ENCODE measurements around the gene VPS18. TPM values are rescaled to one million over a fixed set of nuclear protein-coding genes. Genes with fewer than 3 reads are reported as not detected.

VPS18 gene
- total and polyA plus RNA-seq, 2 donors (not counting 3 experiments of a cell fraction or from before 2014, with no cell fraction given), result 29.3 to 32.8 TPM

DNA sequence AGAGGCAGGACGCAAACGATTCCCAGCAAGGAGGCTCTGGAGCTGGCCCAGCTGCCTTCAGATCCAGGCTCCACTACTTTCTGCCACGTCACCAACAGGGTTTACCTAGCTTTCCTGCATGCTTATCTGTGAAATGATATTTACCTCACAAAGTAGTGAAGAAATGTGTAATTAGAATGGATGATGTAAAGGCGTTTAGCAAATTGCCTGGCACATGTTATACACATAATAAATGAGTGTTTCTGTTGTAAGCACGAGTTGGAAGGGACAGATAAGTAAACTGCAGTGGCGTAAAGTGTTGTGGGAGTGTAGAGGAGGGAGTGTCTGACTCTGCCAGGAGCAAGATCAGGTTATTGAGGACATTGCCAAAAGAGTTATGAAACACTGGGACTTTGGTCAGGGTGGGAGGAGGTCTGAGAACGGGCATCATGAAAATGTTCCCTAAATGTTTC, 55.5 kb downstream of the VPS18 start:
- H3K9me1 ChIP-seq (replicated peaks; ENCODE audit: control insufficient read depth, extremely low read depth, insufficient read depth, low read length), result no peaks in the 10 kb centered on the region
- H3K9me3 ChIP-seq (replicated peaks; ENCODE audit: control insufficient read depth, insufficient read depth, low read length), result no peaks in the 10 kb centered on the region
- no peaks in the 10 kb centered on the region for H4K20me1 ChIP-seq (replicated peaks; ENCODE audit: control insufficient read depth, extremely low read depth, insufficient read depth, low read length)
- H3K27me3 ChIP-seq (ENCODE audit: control insufficient read depth in 2 of 2, insufficient read depth in 2 of 2, low read length in 2 of 2), result no peaks in the 10 kb centered on the region
- TF ChIP-seq MAX (IDR thresholded peaks at IDR 0.05; ENCODE audit: insufficient read depth, insufficient read length) (no peak), JUN (IDR thresholded peaks at IDR 0.05; ENCODE audit: borderline replicate concordance, insufficient read depth, insufficient read length, low read depth) (no peak), GATA2 (IDR thresholded peaks at IDR 0.05; ENCODE audit: insufficient read depth, insufficient read length, low read depth, low read length) (no peak)
- H3K79me2 ChIP-seq (ENCODE audit: control insufficient read depth, insufficient read depth, low read length), result no peaks in the 10 kb centered on the region
- H3K9ac ChIP-seq (replicated peaks; ENCODE audit: extremely low read depth, insufficient read depth, low read length), result no peak overlapping the region
- CTCF ChIA-PET, result interaction anchor here (1.8 to 9.3 kb wide), 2 partner anchors 8 to 19 kb away, joined by 5 to 101 read pairs; no protein-coding TSS in a partner anchor
- FAIRE-seq (no peak), DNase-seq (ENCODE audit: low read depth, low spot score) (no peak)
- no peak overlapping the region for H2AFZ ChIP-seq (ENCODE audit: low read depth, low read length)
- H3K4me1 ChIP-seq (ENCODE audit: control insufficient read depth, extremely low read depth, insufficient read depth, low read length), result peaks cover 10% of the 10 kb centered on the region
- no peaks in the 10 kb centered on the region for H3K36me3 ChIP-seq (ENCODE audit: control insufficient read depth in 2 of 2, extremely low read depth in 1 of 2, insufficient read depth in 2 of 2, low read length in 2 of 2)
- POLR2A ChIA-PET, result no interaction called here
- H3K4me3 ChIP-seq (replicated peaks in 1 of 3; ENCODE audit: insufficient read depth in 1 of 3, low read depth in 1 of 3, low read length in 3 of 3), result no peak overlapping the region
- H3K4me2 ChIP-seq (ENCODE audit: insufficient read depth, low read length), result no peak overlapping the region
- dilution Hi-C loops (cut with MboI; ENCODE audit: extremely low pct_ligation_motif_present, low sequenced_read_pairs), result no loop called here
- no peak overlapping the region for H3K27ac ChIP-seq (ENCODE audit: insufficient read depth, low read depth, low read length)
- no TSS peak for BruUV-seq (replicated peaks)
- intact Hi-C loops (cut with micrococcal nuclease), result loop anchor here (10.0 kb wide), 1 partner anchor 165 kb away; the partner anchor contains the start of gene INO80

GRCh38 chr15:40951764-40952163, 57.5 kb downstream of the VPS18 start:
- ChIA-PET POLR2A (no interaction called here), CTCF (interaction anchor here (1.0 to 9.3 kb wide), 4 partner anchors 10 to 67 kb away, joined by 3 to 101 read pairs (median 14); no protein-coding TSS in a partner anchor)
- no peak for TF ChIP-seq JUN (IDR thresholded peaks at IDR 0.05; ENCODE audit: borderline replicate concordance, insufficient read depth, insufficient read length, low read depth)
- TF ChIP-seq EZH2 (IDR thresholded peaks at IDR 0.05; ENCODE audit: borderline replicate concordance, low read depth, low read length, severe bottlenecking), result no peak
- no peak for TF ChIP-seq FOS (IDR thresholded peaks at IDR 0.05; ENCODE audit: borderline replicate concordance, insufficient read depth, low read length)
- no peak for TF ChIP-seq MAX (IDR thresholded peaks at IDR 0.05; ENCODE audit: insufficient read depth, insufficient read length)
- no peak for TF ChIP-seq CTCF (IDR thresholded peaks at IDR 0.05; ENCODE audit: extremely low read depth in 1 of 2, insufficient read depth in 1 of 2, low read depth in 1 of 2, low read length in 2 of 2)
- TF ChIP-seq GATA2 (IDR thresholded peaks at IDR 0.05; ENCODE audit: insufficient read depth, insufficient read length, low read depth, low read length), result no peak
- TF ChIP-seq POLR2A (IDR thresholded peaks at IDR 0.05; ENCODE audit: low read depth, low read length), result no peak
- TF ChIP-seq POLR2AphosphoS5 (IDR thresholded peaks at IDR 0.05; ENCODE audit: insufficient read depth, low read depth, low read length), result no peak
- TF ChIP-seq MYC (IDR thresholded peaks at IDR 0.05; ENCODE audit: low read depth, low read length), result no peak
- dilution Hi-C loops (cut with MboI; ENCODE audit: extremely low pct_ligation_motif_present, low sequenced_read_pairs) (no loop called here), intact Hi-C loops (cut with micrococcal nuclease) (loop anchor here (2.0 kb wide), 1 partner anchor 31 kb away; no protein-coding TSS in a partner anchor)
- Histone ChIP-seq H3K79me2 (ENCODE audit: control insufficient read depth, insufficient read depth, low read length) (no peaks in the 10 kb centered on the region), H3K4me3 (replicated peaks in 1 of 3; ENCODE audit: insufficient read depth in 1 of 3, low read depth in 1 of 3, low read length in 3 of 3) (no peak overlapping the region), H3K4me2 (ENCODE audit: insufficient read depth, low read length) (no peak overlapping the region), H2AFZ (ENCODE audit: low read depth, low read length) (no peak overlapping the region), H3K27ac (ENCODE audit: insufficient read depth, low read depth, low read length) (no peak overlapping the region), H3K27me3 (ENCODE audit: control insufficient read depth in 2 of 2, insufficient read depth in 2 of 2, low read length in 2 of 2) (no peaks in the 10 kb centered on the region), H4K20me1 (replicated peaks; ENCODE audit: control insufficient read depth, extremely low read depth, insufficient read depth, low read length) (no peaks in the 10 kb centered on the region), H3K36me3 (ENCODE audit: control insufficient read depth in 2 of 2, extremely low read depth in 1 of 2, insufficient read depth in 2 of 2, low read length in 2 of 2) (peaks cover 0 to 2% of the 10 kb centered on the region in 2 experiments), H3K4me1 (ENCODE audit: control insufficient read depth, extremely low read depth, insufficient read depth, low read length) (peaks cover 10% of the 10 kb centered on the region), H3K9me1 (replicated peaks; ENCODE audit: control insufficient read depth, extremely low read depth, insufficient read depth, low read length) (no peaks in the 10 kb centered on the region), H3K9ac (replicated peaks; ENCODE audit: extremely low read depth, insufficient read depth, low read length) (no peak overlapping the region), H3K9me3 (replicated peaks; ENCODE audit: control insufficient read depth, insufficient read depth, low read length) (no peaks in the 10 kb centered on the region)
- FAIRE-seq, result peak; percentile 15
- DNase-seq (ENCODE audit: low read depth, low spot score), result no peak
- no TSS peak for BruUV-seq (replicated peaks)

All from endothelial cell of umbilical vein (primary cell).